ENCODE results near the gene GDPD3. TPM values are rescaled to one million over a fixed set of nuclear protein-coding genes. Genes with fewer than 3 reads are reported as not detected.

Gene GDPD3
- total and polyA plus RNA-seq, 2 experiments from 2014 or later: 0.72 to 2.0 TPM

DNA sequence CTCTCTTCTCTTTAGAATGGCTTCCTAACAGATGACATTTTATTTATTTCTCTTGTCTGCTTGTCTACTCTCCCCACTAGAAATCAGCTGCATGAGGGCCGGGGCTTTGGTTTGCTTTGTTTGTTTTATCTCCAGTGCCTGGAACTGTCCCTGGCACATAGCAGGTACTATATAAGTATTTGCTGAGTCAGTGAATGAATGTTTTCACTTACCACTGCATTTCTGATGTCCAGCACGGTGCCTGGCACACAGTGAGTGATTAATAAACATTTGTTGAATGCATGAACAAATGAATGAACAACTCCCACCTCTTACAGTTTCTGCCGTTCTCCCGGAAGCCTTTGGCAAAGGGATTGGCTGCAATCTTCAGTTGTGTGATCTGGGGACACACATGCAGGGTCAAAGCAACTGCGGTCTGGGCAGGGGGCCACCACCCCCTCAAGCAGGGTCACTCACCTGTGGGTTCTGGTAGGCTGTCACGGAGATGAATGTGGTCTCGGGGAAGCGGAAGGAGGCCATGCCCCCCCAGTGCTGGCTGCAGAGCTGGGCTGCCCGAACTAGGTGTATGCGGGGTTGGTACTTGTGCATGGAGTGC is 25.0 kb downstream of the GDPD3 start:
- no peaks in the 10 kb centered on the region for H3K27me3 ChIP-seq
- no peak overlapping the region for H3K4me3 ChIP-seq
- peaks cover 5% of the 10 kb centered on the region for H3K4me1 ChIP-seq (ENCODE audit: low read depth)
- no peaks in the 10 kb centered on the region for H3K9me3 ChIP-seq (ENCODE audit: low read depth)
- H3K27ac ChIP-seq: peak overlapping the region; percentile 11
- TF ChIP-seq, protein P1, sequence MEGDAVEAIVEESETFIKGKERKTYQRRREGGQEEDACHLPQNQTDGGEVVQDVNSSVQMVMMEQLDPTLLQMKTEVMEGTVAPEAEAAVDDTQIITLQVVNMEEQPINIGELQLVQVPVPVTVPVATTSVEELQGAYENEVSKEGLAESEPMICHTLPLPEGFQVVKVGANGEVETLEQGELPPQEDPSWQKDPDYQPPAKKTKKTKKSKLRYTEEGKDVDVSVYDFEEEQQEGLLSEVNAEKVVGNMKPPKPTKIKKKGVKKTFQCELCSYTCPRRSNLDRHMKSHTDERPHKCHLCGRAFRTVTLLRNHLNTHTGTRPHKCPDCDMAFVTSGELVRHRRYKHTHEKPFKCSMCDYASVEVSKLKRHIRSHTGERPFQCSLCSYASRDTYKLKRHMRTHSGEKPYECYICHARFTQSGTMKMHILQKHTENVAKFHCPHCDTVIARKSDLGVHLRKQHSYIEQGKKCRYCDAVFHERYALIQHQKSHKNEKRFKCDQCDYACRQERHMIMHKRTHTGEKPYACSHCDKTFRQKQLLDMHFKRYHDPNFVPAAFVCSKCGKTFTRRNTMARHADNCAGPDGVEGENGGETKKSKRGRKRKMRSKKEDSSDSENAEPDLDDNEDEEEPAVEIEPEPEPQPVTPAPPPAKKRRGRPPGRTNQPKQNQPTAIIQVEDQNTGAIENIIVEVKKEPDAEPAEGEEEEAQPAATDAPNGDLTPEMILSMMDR (IDR thresholded peaks at IDR 0.05; ENCODE audit: low read depth, low read length): no peak
- DNase-seq (ENCODE audit: low read depth in 1 of 2, low spot score in 1 of 2): no peak
- H3K36me3 ChIP-seq: peaks cover 9% of the 10 kb centered on the region

DNA sequence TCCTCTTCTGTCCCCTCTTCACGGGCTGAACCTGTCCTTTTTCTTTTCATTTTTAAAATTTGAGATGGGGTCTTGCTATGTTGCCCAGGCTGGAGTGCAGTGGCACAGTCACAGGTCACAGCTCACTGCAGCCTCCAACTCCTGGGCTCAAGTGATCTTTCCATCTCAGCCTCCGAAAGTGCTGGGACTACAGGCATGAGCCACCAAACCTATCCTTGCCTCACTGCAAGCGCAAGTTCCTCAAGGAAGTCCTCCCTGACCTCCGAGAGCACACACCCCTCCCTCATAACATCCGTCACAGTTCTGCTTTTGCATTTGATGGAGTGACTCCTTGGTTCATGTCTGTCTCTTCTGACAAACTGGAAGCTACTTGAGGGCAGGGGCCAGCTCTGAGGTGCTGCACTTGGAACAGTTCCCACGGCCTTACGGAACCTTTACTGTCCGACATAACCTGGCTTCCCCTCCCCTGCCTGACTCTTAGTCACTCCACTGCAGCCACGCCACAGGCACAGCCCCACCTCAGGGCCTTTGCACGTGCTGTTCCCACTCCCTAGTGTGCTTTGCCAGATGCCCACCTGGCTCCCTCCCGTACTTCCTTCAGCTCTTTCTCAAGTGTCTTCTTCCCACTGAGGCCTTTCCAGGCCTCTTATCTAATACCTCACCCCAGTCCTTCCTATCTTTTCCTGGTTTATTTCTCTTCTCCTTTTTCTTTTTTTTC is 26.0 kb downstream of the GDPD3 start:
- TF ChIP-seq, protein P1 (IDR thresholded peaks at IDR 0.05; ENCODE audit: low read depth, low read length): no peak
- peaks cover 11% of the 10 kb centered on the region for H3K36me3 ChIP-seq
- H3K27ac ChIP-seq: no peak overlapping the region
- H3K27me3 ChIP-seq: no peaks in the 10 kb centered on the region
- H3K4me3 ChIP-seq: no peak overlapping the region
- DNase-seq (ENCODE audit: low read depth in 1 of 2, low spot score in 1 of 2): no peak
- no peaks in the 10 kb centered on the region for H3K9me3 ChIP-seq (ENCODE audit: low read depth)
- H3K4me1 ChIP-seq (ENCODE audit: low read depth): peaks cover 3% of the 10 kb centered on the region

DNA sequence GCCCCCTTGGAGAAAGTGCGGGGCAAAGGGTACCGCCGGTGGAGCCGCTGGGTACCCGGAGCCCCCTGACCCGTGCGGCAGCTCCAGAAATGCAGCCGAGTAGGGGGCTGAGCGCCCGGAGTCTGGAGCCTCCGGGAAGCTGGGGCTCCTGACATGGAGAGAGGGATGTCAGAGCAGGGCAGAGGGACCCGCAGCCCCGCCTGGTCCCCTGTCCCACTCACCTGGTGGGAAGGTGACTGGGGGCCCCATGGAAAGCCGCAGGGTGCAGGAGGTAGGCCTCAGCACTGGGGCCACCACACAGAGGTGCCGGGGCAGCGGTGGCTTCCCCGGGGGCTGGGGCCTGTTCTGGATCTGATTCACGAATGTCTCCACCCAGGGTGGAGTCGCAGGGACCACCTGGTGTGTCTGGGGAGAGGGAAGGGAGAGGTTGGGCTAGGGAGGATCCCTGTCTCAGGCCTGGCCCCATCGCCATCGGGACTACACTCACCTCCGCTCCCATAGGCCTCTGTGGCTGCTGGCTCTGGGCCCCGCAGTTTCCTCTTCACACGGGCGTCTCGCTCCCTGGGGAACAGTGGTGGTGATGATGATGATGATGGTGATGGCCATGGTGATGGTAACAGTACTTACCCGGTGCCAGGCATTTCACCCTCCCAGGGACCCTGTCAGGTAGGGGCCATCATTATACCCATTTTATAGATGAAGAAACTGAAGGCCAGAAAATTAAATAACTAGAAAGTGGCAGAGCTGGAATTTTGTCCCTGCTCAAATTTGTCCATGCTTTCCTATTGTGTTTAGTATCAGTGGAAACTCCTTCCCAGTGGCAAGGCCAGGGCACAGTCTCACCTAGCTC is 26.8 kb downstream of the GDPD3 start:
- Histone ChIP-seq H3K9me3 (ENCODE audit: low read depth) (no peaks in the 10 kb centered on the region), H3K4me3 (no peak overlapping the region), H3K4me1 (ENCODE audit: low read depth) (no peaks in the 10 kb centered on the region), H3K36me3 (peaks cover 13% of the 10 kb centered on the region), H3K27me3 (no peaks in the 10 kb centered on the region), H3K27ac (no peak overlapping the region)
- TF ChIP-seq, protein P1 (IDR thresholded peaks at IDR 0.05; ENCODE audit: low read depth, low read length): no peak
- no peak for DNase-seq (ENCODE audit: low read depth in 1 of 2, low spot score in 1 of 2)

DNA sequence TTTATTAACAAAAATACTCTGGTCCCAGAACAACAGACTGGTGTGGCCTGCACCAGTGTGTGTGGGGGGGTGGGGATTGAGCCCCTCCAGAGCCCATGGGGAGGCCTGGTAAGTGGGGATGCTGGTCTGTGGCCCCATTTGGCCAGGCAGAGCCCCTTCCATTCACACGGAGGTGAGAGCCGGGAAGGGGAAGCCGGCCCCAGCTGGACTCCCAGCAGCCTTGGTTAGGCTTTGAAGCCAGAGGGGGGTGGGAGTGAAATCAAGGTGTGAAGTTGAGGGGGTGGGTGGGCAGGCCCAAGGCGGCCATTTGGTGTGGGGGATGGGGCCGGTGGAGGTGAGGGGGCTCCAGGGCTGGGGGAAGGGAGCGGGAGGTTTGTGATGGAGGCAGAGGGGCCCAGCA is 27.5 kb downstream of the GDPD3 start:
- peaks cover 20% of the 10 kb centered on the region for H3K36me3 ChIP-seq
- no peak overlapping the region for H3K27ac ChIP-seq
- no peak for DNase-seq (ENCODE audit: low read depth in 1 of 2, low spot score in 1 of 2)
- no peaks in the 10 kb centered on the region for H3K9me3 ChIP-seq (ENCODE audit: low read depth)
- TF ChIP-seq, protein P1 (IDR thresholded peaks at IDR 0.05; ENCODE audit: low read depth, low read length): no peak
- no peaks in the 10 kb centered on the region for H3K27me3 ChIP-seq
- no peaks in the 10 kb centered on the region for H3K4me1 ChIP-seq (ENCODE audit: low read depth)
- H3K4me3 ChIP-seq: no peak overlapping the region

DNA sequence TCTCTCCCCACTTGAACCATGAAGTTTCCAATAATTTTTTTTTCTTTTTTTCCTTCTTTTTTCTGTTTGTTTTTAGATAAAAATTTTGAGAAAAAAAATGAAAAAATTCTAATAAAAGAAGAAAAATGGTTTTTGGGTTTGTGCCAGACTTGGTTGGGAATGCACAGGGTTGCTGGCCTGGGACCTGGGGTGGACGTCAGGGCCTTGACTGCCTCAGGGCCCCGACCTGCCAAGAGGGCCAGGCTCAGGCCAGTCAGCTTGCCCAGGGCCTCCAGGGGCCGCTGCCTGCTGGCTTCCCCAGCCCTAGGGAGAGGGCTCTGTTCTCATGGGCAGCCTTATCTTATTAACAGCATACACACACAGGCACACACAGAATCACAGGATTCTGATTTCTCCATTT is 28.1 kb downstream of the GDPD3 start:
- Histone ChIP-seq H3K36me3 (peaks cover 20% of the 10 kb centered on the region), H3K4me3 (no peak overlapping the region), H3K27me3 (no peaks in the 10 kb centered on the region), H3K27ac (no peak overlapping the region), H3K9me3 (ENCODE audit: low read depth) (no peaks in the 10 kb centered on the region), H3K4me1 (ENCODE audit: low read depth) (no peaks in the 10 kb centered on the region)
- no peak for DNase-seq (ENCODE audit: low read depth in 1 of 2, low spot score in 1 of 2)
- TF ChIP-seq, protein P1 (IDR thresholded peaks at IDR 0.05; ENCODE audit: low read depth, low read length): no peak

Measured in cardiac muscle cell (in vitro differentiated cells and primary cell).